ENCODE data around the gene CADM2.

Gene CADM2

GRCh38 chr3:85342915-85343314 is 384.1 kb downstream of the CADM2 start:
- DNase-seq = no peak

DNA sequence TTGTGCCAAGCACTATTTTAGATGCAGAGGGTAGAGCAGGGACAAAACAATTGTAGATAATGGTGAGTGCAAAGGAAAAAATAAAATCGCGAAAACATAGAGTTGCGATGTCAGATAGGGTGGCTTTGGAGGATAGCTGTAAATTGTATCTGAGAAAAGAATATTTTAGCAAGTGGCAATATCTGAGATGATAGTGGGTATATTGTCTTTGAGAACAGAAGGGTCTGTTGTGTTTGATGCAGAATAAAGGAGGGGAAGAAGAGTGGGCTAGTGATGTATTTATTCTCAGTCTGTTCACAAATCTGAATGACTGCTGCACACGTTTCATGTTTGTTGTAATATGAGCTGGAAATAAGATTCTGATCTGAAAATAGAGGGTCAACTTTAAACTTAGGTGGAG is 396.8 kb downstream of the CADM2 start:
- DNase-seq = no peak

GRCh38 chr3:85360742-85361387 is 402.1 kb downstream of the CADM2 start:
- DNase-seq = no peak

GRCh38 chr3:85364296-85364909 is 405.6 kb downstream of the CADM2 start:
- DNase-seq = no peak

DNA sequence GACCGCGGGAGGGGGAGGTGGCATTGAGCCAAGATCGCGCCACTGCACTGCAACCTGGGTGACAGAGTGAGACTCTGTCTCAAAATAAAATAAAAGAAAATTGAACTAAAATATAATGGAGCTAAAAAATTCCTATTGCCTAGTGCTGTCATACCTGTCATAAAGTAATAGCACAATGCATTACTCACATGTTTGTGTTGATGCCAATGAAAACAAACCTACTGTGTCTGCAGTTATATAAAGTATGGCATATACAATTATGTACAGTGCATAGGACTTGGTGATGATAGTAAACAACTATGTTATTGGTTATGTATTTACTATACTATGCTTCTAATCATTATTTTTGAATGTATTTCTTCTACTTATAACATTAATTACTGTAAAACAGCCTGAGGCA is 411.6 kb downstream of the CADM2 start:
- DNase-seq = no peak

DNA sequence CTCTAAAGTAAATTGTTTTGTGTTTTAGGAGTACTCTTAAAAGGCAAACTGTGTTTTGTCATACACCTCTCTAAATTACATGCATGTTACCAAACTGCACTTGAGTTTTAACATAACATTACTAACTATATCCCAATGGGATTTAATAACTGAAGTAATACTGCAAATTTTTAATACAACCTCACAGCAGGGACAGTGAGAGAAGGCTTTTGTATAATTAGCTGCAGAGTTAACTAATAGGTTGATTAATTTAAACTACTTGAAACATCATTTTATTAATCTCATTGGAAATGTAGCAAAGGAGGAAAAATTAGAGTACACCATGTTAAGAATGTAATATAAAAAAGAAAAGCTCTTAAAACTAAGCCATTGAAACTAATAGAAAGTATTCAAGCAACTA is 417.3 kb downstream of the CADM2 start:
- DNase-seq = no peak

- no peak for DNase-seq
Measured at GRCh38 chr3:85377115-85377514, 418.3 kb downstream of the CADM2 start.

GRCh38 chr3:85384372-85384771 is 425.6 kb downstream of the CADM2 start:
- no peak for DNase-seq

DNA sequence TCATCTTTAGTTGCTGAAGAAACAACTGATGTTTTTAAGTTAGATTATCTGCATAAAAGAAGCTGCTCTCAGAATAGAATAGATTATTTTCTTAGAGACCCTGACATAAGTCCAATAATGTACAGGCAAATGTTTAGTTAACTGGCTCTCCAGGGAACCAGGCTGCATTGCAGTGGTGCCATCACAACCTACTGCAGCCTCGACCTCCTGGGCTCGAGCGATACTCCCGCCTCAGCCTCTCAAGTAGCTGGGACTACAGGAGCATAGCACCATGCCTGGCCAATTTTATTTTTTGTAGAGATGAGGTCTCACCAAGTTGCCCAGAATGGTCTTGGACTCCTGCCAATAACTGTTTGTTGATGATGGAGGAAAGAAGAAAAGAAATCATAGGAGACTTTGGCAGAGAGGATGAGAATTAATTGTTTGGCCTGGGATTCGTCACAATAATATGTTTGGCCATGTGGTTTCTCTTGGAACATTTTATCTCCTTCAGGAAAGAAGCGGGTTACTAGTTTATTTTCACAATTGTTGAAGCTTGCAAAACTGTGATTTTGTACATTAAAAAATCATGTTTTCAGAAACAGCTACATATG is 429.2 kb downstream of the CADM2 start:
- DNase-seq = no peak

GRCh38 chr3:85394424-85394823 is 435.6 kb downstream of the CADM2 start:
- DNase-seq = no peak

GRCh38 chr3:85397434-85397833 is 438.6 kb downstream of the CADM2 start:
- DNase-seq = no peak

DNA sequence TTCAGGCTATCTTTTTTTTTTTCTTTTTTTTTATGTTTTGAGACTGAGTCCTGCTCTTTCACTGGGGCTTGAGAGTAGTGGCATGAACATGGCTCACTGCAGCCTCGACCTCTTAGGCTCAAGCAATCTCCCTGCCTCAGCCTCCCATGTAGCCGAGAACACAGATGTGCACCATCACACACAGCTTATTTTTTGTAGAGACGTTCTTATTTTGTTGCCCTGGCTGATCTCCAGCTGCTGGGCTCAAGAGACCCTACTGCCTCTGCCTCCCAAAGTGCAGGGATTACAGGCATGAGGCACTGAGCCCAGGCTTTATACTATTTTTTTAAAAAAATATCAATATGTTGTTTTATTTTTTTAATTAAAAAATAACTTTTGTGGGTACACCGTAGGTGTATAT is 467.3 kb downstream of the CADM2 start:
- DNase-seq = no peak

DNA sequence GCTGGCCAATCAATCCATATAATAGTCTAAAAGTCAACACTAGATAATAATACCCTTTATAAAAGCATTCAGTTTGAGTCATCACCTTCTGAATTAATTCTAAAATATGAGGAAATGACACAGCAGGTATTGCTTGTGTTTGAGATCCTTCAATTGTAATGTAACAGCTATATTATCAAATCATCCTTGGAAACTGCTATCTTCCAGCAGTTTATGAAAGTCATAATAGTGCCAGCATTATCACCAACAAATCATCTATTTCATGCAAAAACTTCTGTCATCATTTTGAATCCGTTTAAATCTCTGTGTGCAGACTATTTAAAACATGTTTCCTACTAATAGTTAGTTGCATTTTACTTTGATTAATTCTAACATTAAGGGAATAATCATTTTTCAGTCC is 468.7 kb downstream of the CADM2 start:
- no peak for DNase-seq

DNA sequence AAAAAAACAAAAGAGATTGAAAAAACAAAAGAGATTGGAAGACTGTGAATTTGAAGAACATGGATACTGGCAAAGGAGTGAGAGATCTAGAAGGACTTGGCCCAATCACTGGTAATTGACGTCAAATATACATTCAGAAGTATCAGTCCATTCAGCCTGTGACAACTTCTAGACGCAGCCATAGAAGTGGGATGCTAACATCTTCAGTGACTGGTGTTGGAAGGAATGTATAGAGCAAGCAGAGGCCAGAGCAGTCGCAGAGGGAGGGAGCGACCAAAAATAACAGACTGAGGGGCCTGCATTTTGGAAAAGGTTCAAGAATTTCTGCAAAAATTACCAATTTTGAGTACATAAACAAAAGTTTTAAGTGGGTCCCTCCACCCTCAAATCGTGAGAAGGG is 473.3 kb downstream of the CADM2 start:
- no peak for DNase-seq

DNA sequence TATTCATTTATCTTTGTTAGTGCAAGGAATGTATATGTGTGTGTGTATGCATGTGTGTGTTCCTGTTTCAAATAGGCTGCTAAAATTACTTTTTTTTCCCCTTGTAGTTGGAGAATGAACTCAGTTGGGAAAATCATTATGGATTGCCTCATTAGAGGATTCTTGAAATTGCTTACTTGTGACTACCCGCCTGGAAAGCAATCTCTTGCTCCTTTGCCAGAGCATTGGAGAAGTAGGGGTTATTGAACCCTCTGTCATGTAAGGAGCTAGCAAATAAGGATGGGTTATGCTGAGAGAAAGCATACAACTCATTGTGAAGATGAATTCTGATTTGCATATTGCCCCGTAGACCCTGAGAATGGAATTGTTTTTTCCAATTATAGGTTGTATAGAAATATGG is 474.5 kb downstream of the CADM2 start:
- DNase-seq = no peak

GRCh38 chr3:85455561-85456200 is 496.9 kb downstream of the CADM2 start:
- DNase-seq = no peak

- DNase-seq = no peak
Measured at GRCh38 chr3:85474241-85474640, 515.5 kb downstream of the CADM2 start.

- DNase-seq = no peak
Measured at GRCh38 chr3:85475346-85475745, 516.6 kb downstream of the CADM2 start.

DNA sequence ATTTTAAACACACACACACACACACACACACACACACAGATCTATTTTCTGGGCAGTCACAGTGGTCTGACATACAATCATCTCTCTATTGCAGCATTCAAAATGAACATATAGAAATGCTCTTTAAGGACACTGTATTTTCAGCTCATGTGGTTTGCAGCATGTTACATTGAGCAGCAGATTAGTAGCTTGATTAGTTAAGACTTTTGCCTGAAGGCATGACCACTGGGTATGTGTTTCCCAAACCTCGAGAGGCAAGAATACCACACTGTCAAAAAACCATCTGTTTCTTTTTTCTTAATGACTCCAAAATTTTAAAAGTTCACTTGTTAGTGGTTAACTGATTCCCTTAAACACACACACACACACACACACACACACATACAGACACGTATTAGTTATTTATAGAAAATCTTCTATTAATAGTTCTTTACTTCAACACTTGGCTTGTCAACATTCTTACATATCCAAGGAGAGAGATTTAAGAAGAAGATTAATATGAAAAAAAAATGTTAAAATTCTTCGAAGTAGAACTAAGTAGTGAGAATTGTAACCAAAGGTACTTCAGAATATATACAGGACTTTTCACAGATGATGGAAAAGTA is 518.2 kb downstream of the CADM2 start:
- no peak for DNase-seq

DNA sequence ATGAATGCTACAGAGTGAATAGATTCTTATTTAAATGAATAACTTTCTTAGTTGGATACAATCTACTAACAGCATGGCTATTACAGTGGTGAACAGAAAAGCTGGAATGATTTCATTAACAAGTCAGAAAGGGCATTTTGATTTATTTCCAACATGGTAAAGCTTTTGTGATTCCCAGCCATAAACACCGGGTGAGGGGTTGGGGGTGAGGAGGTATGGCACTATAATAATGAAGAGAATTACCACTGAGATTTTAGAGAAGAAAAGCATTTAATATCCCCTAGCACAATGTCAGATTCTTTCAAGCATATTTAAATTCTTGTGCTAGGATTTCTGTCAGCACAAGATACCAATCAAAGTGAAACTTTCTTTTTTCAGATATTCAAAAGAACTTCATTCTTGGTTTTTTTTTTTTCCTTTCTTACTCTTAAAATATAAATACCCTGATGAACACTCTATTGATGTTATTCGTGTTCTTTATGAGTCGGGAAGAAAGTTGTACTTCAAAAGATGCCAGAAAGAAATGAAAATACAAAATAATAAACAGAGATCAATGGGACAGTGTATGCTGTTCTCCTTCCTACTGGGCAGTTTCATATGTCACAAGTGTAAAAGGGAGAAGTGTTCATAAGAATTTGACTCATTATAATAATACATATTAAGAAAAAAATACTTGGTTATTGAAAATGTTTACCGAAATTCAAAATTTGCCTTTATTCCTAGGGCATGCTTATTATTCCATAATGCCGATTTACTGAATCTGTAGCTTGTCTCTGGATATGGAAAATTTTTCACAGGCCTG is 522.8 kb downstream of the CADM2 start:
- no peak for DNase-seq

DNA sequence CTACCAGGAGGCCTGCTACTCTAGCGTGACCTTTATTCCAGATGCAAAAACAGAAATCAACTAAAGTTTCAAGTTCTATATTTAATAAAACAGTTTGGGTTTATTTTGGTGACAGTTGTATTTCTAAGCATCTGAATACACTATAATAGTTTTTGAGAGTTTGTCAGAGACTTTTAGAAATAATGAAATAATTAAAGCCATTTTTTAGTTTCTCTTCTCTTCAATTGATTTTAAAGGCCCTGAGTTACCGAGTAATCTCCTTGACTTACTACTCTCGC is 523.4 kb downstream of the CADM2 start:
- no peak for DNase-seq

- no peak for DNase-seq
Measured at GRCh38 chr3:85483986-85484385, 525.2 kb downstream of the CADM2 start.

- DNase-seq = no peak
Measured at GRCh38 chr3:85487375-85487774, 528.6 kb downstream of the CADM2 start.
